ENCODE results near the gene LRRC56. TPM values are rescaled to one million over a fixed set of nuclear protein-coding genes. Genes with fewer than 3 reads are reported as not detected.

LRRC56 gene
- polyA plus RNA-seq, 1 donor (not counting 4 experiments of a cell fraction or from before 2014, with no cell fraction given): 0.28 TPM

- TF ChIP-seq CTCF (optimal IDR thresholded peaks at IDR 0.05 in 1 of 3, IDR thresholded peaks at IDR 0.05 in 1 of 3, conservative IDR thresholded peaks at IDR 0.05 in 1 of 3; ENCODE audit: extremely low read depth in 1 of 3, insufficient read depth in 2 of 3, low read length in 3 of 3) (no peak), EZH2 (IDR thresholded peaks at IDR 0.05; ENCODE audit: low read length) (no peak)
- Histone ChIP-seq H3K27ac (ENCODE audit: control insufficient read depth, insufficient read depth, low read length) (no peak overlapping the region), H3K79me2 (ENCODE audit: control insufficient read depth, insufficient read depth, low read length) (no peaks in the 10 kb centered on the region), H3K9me1 (ENCODE audit: control insufficient read depth, extremely low read depth, insufficient read depth, low read length) (no peaks in the 10 kb centered on the region), H3K4me3 (ENCODE audit: control insufficient read depth in 2 of 3, extremely low read depth in 1 of 3, insufficient read depth in 2 of 3, low read depth in 1 of 3, low read length in 3 of 3) (no peak overlapping the region), H3K4me1 (ENCODE audit: control insufficient read depth, extremely low read depth, insufficient read depth, low read length) (no peaks in the 10 kb centered on the region), H2AFZ (ENCODE audit: control insufficient read depth, low read length) (no peak overlapping the region), H3K4me2 (ENCODE audit: control insufficient read depth, extremely low read depth, insufficient read depth, low read depth, low read length) (no peak overlapping the region), H3K27me3 (ENCODE audit: control insufficient read depth, extremely low read depth, insufficient read depth, low read length) (peaks cover 31% of the 10 kb centered on the region), H3K9me3 (ENCODE audit: control insufficient read depth, low read depth, low read length) (no peaks in the 10 kb centered on the region), H3K36me3 (ENCODE audit: control insufficient read depth in 2 of 2, extremely low read depth in 1 of 2, insufficient read depth in 2 of 2, low read length in 2 of 2) (no peaks in the 10 kb centered on the region), H3K9ac (ENCODE audit: control insufficient read depth, extremely low read depth, insufficient read depth, low read length) (no peak overlapping the region), H4K20me1 (ENCODE audit: control insufficient read depth, extremely low read depth, insufficient read depth, low read length) (no peaks in the 10 kb centered on the region)
- FAIRE-seq: no peak
- DNase-seq (ENCODE audit: low read depth, low spot score): no peak
- dilution Hi-C loops (cut with MboI; ENCODE audit: extremely low pct_ligation_motif_present, low sequenced_read_pairs): no loop called here
Observed at GRCh38 chr11:553988-554340, 16.6 kb downstream of the LRRC56 start.

- Histone ChIP-seq H3K4me2 (ENCODE audit: control insufficient read depth, extremely low read depth, insufficient read depth, low read depth, low read length) (peak overlapping the region; percentile 45), H3K27me3 (ENCODE audit: control insufficient read depth, extremely low read depth, insufficient read depth, low read length) (peaks cover 31% of the 10 kb centered on the region), H3K9me1 (ENCODE audit: control insufficient read depth, extremely low read depth, insufficient read depth, low read length) (no peaks in the 10 kb centered on the region), H3K79me2 (ENCODE audit: control insufficient read depth, insufficient read depth, low read length) (no peaks in the 10 kb centered on the region), H3K4me3 (ENCODE audit: control insufficient read depth in 2 of 3, extremely low read depth in 1 of 3, insufficient read depth in 2 of 3, low read depth in 1 of 3, low read length in 3 of 3) (peak overlapping the region in 1 of 3 experiments; percentile 35), H3K9me3 (ENCODE audit: control insufficient read depth, low read depth, low read length) (no peaks in the 10 kb centered on the region), H2AFZ (ENCODE audit: control insufficient read depth, low read length) (no peak overlapping the region), H3K36me3 (ENCODE audit: control insufficient read depth in 2 of 2, extremely low read depth in 1 of 2, insufficient read depth in 2 of 2, low read length in 2 of 2) (no peaks in the 10 kb centered on the region), H4K20me1 (ENCODE audit: control insufficient read depth, extremely low read depth, insufficient read depth, low read length) (no peaks in the 10 kb centered on the region), H3K27ac (ENCODE audit: control insufficient read depth, insufficient read depth, low read length) (no peak overlapping the region), H3K4me1 (ENCODE audit: control insufficient read depth, extremely low read depth, insufficient read depth, low read length) (peaks cover 2% of the 10 kb centered on the region), H3K9ac (ENCODE audit: control insufficient read depth, extremely low read depth, insufficient read depth, low read length) (no peak overlapping the region)
- dilution Hi-C loops (cut with MboI; ENCODE audit: extremely low pct_ligation_motif_present, low sequenced_read_pairs): no loop called here
- DNase-seq (ENCODE audit: low read depth, low spot score): no peak
- FAIRE-seq: no peak
- TF ChIP-seq CTCF (optimal IDR thresholded peaks at IDR 0.05 in 1 of 3, IDR thresholded peaks at IDR 0.05 in 1 of 3, conservative IDR thresholded peaks at IDR 0.05 in 1 of 3; ENCODE audit: extremely low read depth in 1 of 3, insufficient read depth in 2 of 3, low read length in 3 of 3) (peak; percentile 15 to 91 (median 64)), EZH2 (IDR thresholded peaks at IDR 0.05; ENCODE audit: low read length) (no peak)
Observed at GRCh38 chr11:554428-555226, 17.3 kb downstream of the LRRC56 start.
